Subcutaneous adipose tissue (tissue), 4 donors: ENCODE measurements around the gene CINP. TPM values are rescaled to one million over a fixed set of nuclear protein-coding genes. Genes with fewer than 3 reads are reported as not detected.

ENCODE experiments used
- total RNA-seq, 4 donors: library from RNA; depleted of rRNA; stranded (reverse); fragments of >200 nt; gene quantifications; one replicate each; pipeline ENCODE4 v1.1.0, GENCODE V29; 2016
- TF ChIP-seq, protein P1 (sequence below): fragments of 450-650 bp; IDR thresholded peaks from one replicate; pipeline ENCODE4 v1.5.1; 2016; ENCODE audit warnings: low read depth, mild to moderate bottlenecking, control low read depth, antibody characterized with exemption, moderate library complexity

CINP gene
- total RNA-seq, 4 donors from 2014 or later: 21.8 to 41.1 (median 24.2) TPM

GRCh38 chr14:102390064-102390855 is 27.6 kb upstream of the CINP start:
- TF ChIP-seq, protein P1, sequence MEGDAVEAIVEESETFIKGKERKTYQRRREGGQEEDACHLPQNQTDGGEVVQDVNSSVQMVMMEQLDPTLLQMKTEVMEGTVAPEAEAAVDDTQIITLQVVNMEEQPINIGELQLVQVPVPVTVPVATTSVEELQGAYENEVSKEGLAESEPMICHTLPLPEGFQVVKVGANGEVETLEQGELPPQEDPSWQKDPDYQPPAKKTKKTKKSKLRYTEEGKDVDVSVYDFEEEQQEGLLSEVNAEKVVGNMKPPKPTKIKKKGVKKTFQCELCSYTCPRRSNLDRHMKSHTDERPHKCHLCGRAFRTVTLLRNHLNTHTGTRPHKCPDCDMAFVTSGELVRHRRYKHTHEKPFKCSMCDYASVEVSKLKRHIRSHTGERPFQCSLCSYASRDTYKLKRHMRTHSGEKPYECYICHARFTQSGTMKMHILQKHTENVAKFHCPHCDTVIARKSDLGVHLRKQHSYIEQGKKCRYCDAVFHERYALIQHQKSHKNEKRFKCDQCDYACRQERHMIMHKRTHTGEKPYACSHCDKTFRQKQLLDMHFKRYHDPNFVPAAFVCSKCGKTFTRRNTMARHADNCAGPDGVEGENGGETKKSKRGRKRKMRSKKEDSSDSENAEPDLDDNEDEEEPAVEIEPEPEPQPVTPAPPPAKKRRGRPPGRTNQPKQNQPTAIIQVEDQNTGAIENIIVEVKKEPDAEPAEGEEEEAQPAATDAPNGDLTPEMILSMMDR: no peak

- TF ChIP-seq, protein P1: no peak
Measured at GRCh38 chr14:102389246-102389645, 26.6 kb upstream of the CINP start.

- TF ChIP-seq, protein P1: no peak
Measured at GRCh38 chr14:102387086-102387485, 24.4 kb upstream of the CINP start.

DNA sequence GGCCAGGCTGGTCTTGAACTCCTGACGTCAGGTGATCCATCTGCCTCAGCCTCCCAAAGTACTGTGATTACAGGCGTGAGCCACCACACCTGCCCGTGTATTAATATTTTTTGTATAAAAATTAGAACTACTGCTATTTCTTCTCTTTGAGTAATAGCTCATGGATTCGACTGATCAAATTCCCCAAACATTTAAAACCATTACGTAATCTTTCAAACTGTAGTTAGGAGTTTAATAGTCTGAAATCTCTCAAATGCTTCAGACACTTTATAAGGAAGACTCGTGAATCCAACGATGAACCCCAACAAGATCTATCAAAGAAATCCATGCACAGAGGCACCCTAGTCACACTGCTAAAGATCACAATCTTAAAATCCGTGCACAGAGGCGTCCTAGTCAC is 16.1 kb upstream of the CINP start:
- TF ChIP-seq, protein P1: no peak

- TF ChIP-seq, protein P1: no peak
Measured at GRCh38 chr14:102377696-102378095, 15.0 kb upstream of the CINP start.

DNA sequence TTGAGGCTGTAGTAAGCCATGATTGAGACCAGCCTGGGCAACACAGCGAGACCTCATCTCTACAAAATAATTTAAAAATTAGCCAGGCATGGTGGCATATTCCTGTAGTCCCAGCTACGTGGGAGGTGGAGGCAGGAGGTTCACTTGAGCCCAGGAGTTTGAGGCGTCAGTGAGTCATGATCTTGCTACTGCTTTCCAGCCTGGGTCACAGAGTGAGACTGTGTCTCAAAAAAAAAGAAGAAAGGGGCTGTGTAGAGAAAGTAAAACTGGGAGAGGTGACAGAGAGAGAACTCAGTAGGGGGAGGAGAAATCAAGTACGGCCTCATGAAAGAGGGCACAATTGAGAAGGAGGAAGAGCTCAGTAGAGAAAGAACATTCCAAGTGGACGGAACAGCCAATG is 12.4 kb upstream of the CINP start:
- TF ChIP-seq, protein P1: no peak

DNA sequence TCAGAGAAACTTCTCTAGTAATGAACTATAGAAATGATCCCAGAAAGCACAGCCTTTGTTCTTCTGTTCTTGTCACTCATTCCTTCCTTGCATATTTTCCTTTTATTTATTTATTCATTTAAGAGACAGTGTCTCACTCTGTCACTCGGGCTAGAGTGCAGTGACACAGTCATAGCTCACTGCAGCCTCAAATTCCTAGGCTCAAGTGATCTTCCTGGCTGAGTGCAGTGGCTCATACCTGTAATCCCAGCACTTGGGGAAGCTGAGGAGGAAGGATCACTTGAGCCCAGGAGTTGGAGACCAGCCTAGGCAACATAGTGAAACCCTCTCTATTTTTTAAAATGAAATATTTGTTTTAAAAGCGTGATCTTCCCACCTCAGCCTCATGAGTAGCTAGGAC is 11.6 kb upstream of the CINP start:
- TF ChIP-seq, protein P1: no peak
